HUES48 (cell line): ENCODE results near the gene VAT1.
"Not testable (repeated sequence)": the region's sequence is repeated elsewhere in the genome, so short reads cannot be mapped to it uniquely, and the experiment has no call there.

Source experiments
- H3K27ac ChIP-seq: one replicate; pipeline ENCODE4 v1.7.0; 2013; ENCODE audit warnings: low read depth, low read length, inconsistent platforms
- H3K27me3 ChIP-seq: 2 replicates; pipeline ENCODE4 v1.6.1; 2013; ENCODE audit warnings: mild to moderate bottlenecking, low read length; ENCODE audit not compliant: control insufficient read depth, insufficient read depth
- H3K36me3 ChIP-seq: 2 replicates; pipeline ENCODE4 v1.6.1; 2013; ENCODE audit warnings: low read length; ENCODE audit not compliant: control insufficient read depth, insufficient read depth
- H3K4me1 ChIP-seq: 2 replicates; pipeline ENCODE4 v1.6.1; 2013; ENCODE audit warnings: mild to moderate bottlenecking, low read length; ENCODE audit not compliant: control insufficient read depth, insufficient read depth
- H3K4me3 ChIP-seq: 2 replicates; pipeline ENCODE4 v1.5.1; 2013; ENCODE audit warnings: mild to moderate bottlenecking, low read depth, low read length
- H3K9ac ChIP-seq: 2 replicates; pipeline ENCODE4 v1.6.1; 2013; ENCODE audit warnings: mild to moderate bottlenecking, low read depth, low read length, moderate library complexity
- H3K9me3 ChIP-seq: 2 replicates; pipeline ENCODE4 v1.6.1; 2013; ENCODE audit warnings: low read length; ENCODE audit not compliant: control insufficient read depth, insufficient read depth

The VAT1 gene

DNA sequence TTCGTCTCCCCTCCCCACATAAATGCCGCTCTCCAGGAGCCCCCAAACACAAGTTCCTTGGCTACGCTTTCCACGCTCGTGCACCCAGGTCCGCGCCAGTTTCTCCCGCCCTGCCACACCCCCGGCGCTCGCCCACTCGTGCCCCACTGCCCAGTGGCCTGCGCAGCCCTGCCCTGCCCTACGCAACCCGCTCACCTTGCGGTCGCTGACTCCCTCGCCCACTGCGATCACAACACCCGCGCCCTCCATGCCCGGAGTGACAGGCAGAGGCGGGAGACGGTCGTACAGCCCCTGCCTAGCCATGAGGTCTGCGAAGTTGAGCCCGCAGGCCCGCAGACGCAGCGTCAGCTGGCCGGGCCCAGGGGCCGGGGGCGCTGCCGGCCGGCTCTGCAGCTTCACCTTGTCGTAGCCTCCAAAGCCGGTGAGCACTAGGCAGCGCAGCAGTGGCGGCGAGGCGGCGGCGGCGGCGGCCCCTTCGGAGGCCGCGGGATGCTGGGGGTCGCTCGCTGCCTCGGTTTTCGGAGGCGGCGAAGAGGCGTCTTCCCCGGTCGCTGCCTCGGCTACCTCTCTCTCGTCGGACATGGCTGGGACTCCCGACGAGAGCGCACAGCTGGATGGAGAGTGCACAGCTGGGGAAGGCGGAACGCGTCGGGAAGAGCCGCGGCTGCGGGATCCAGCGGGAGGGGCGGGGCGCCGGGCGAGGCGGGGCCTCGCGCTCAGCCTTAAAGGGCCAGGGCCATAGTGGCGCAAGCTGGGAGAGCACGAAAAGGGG lies at the start of gene VAT1:
Gene VAT1, minus strand, starts transcription at position 645 of the 772 bp plus-strand sequence. Its CDS starts 63 bp downstream, at position 582.
- Histone ChIP-seq H3K4me1 (peaks cover 19% of the 10 kb centered on the region), H3K9me3 (no peaks in the 10 kb centered on the region), H3K27ac (peak within 1 kb of the TSS; percentile 89), H3K4me3 (peak within 1 kb of the TSS; percentile 91), H3K9ac (peak within 1 kb of the TSS; percentile 75), H3K36me3 (peaks cover 29% of the 10 kb centered on the region), H3K27me3 (no peaks in the 10 kb centered on the region)

DNA sequence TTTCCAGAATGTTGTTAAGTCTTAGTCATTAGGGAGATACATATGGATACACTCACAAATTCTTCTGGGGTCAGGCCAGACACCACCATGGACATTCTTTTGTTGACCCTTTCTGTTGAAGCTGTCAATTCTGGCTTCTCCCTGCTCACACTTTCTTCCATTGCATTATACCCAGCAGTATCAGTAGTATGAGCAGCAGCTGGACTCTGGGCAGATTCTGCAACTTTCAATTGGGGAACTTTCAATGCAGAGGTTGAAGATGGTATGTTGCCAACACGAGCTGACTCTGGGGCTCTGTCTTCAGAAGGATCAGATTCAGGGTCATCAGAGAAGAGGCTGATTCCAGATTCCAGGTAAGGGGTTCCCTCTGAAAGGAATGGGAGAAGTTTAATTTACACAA lies 48.7 kb upstream of the VAT1 start:
- Histone ChIP-seq H3K27ac (no peak overlapping the region), H3K9ac (no peak overlapping the region), H3K9me3 (no peaks in the 10 kb centered on the region), H3K36me3 (peaks cover 41% of the 10 kb centered on the region), H3K4me1 (peaks cover 7% of the 10 kb centered on the region; the same call in 1 of the 2 replicates), H3K4me3 (no peak overlapping the region), H3K27me3 (no peaks in the 10 kb centered on the region)

DNA sequence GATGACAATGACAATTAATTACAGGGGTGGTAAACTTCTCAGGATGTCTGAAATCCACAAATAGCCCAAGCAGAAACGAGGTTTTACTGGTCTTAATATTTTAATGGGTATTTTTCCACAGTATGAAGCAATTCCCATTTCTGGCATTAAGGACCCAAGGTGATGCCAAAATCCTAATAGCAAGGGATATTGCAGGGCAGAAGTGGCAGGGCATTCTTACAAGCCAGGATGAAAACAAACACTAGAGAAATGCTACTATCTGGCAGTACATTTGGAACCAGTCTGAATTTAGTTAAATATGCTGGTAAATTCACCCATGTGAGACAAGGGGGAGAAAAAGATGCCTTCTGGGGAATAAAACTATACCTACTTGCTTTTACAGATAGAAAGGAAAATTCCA lies 48.1 kb upstream of the VAT1 start:
- peaks cover 7% of the 10 kb centered on the region; the same call in 1 of the 2 replicates for H3K4me1 ChIP-seq
- H3K27ac ChIP-seq, result no peak overlapping the region
- H3K36me3 ChIP-seq, result peaks cover 44% of the 10 kb centered on the region
- H3K4me3 ChIP-seq, result no peak overlapping the region
- no peak overlapping the region for H3K9ac ChIP-seq
- no peaks in the 10 kb centered on the region for H3K9me3 ChIP-seq
- no peaks in the 10 kb centered on the region for H3K27me3 ChIP-seq

GRCh38 chr17:43069368-43069898 lies 47.2 kb upstream of the VAT1 start:
- Histone ChIP-seq H3K9me3 (no peaks in the 10 kb centered on the region), H3K4me1 (peaks cover 7% of the 10 kb centered on the region), H3K36me3 (peaks cover 42% of the 10 kb centered on the region), H3K4me3 (no peak overlapping the region), H3K27me3 (no peaks in the 10 kb centered on the region), H3K27ac (no peak overlapping the region), H3K9ac (no peak overlapping the region)

DNA sequence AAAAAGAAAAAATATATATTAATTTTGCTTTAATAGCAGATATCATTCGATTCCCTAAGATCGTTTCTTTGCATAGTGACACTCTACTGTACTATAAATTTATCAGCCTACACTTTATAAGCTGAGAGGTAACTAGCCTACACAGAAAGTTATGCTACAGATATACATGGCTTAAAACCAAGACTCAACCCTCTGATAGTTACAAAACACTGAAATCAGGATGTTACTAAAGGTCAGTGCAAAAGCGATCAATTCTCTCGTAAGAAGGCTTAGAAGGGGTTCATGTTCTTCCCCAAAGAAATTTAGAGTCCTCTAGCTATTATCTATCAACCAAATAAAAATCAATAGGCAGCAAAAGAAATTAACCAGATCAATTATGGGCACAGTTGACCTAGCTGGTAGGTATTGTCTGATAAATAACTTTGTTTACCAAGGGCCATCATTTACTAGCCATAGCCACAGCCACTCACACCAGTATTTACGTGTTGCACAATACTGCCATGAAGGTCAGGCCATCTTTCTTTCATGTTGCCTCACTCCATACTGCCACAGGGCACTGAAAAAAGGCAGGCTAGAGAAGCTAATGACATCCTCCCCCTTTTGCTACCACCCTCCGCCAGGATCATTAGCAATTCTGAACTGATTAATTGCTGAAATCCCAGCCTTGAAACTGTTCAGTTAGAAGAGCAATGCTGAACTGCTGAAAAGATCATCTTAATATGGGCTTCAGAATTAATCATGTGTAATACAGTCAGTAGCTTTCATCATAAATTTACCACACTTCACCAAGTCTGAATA lies 46.6 kb upstream of the VAT1 start:
- no peaks in the 10 kb centered on the region for H3K27me3 ChIP-seq

DNA sequence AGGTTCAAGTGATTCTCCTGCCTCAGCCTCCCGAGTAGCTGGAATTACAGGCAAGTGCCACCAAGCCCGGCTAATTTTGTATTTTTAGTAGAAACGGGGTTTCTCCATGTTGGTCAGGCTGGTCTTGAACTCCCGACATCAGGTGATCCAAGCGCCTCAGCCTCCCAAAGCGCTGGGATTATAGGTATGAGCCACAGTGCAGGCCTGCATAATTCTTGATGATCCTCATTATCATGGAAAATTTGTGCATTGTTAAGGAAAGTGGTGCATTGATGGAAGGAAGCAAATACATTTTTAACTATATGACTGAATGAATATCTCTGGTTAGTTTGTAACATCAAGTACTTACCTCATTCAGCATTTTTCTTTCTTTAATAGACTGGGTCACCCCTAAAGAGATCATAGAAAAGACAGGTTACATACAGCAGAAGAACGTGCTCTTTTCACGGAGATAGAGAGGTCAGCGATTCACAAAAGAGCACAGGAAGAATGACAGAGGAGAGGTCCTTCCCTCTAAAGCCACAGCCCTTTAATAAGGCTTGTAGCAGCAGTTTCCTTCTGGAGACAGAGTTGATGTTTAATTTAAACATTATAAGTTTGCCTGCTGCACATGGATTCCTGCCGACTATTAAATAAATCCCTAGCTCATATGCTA lies 40.9 kb upstream of the VAT1 start:
- Histone ChIP-seq H3K4me1 (peaks cover 19% of the 10 kb centered on the region), H3K4me3 (no peak overlapping the region), H3K9ac (no peak overlapping the region), H3K9me3 (no peaks in the 10 kb centered on the region), H3K27me3 (no peaks in the 10 kb centered on the region), H3K27ac (peak overlapping the region; percentile 62), H3K36me3 (peaks cover 21% of the 10 kb centered on the region)

More for the DNA sequence above, 46.6 kb upstream of the VAT1 start:
- Histone ChIP-seq H3K9me3 (no peaks in the 10 kb centered on the region), H3K36me3 (peaks cover 36% of the 10 kb centered on the region), H3K4me3 (no peak overlapping the region), H3K9ac (0 out of 2 replicates have a peak overlapping the region, but pooled peaks have one; percentile 10), H3K4me1 (peaks cover 13% of the 10 kb centered on the region), H3K27ac (no peak overlapping the region)

GRCh38 chr17:43056051-43056450 lies 33.9 kb upstream of the VAT1 start:
- Histone ChIP-seq H3K4me1 (no peaks in the 10 kb centered on the region), H3K27me3 (no peaks in the 10 kb centered on the region), H3K27ac (no peak overlapping the region), H3K9ac (no peak overlapping the region), H3K36me3 (peaks cover 49% of the 10 kb centered on the region), H3K9me3 (no peaks in the 10 kb centered on the region), H3K4me3 (no peak overlapping the region)

DNA sequence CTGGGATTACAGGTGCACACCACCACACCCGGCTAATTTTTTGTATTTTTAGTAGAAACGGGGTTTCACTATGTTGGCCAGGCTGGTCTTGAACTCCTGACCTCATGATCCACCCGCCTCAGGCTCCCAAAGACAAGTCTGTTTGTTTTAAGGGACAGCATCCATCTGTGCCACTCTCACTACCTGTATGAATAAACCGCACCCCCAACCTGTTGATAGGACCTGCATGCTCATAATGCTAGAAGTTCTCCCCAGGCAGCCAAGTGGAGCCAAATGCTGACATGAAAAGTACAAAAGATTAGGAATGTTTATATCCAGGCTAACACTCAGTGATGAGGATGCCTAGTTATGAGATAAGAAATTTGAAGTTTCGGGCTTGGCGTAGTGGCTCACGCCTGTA lies 30.8 kb upstream of the VAT1 start:
- H3K36me3 ChIP-seq, result peaks cover 61% of the 10 kb centered on the region
- not testable (repeated sequence) for H3K9me3 ChIP-seq, H3K9ac ChIP-seq, H3K27ac ChIP-seq, H3K27me3 ChIP-seq, H3K4me3 ChIP-seq, H3K4me1 ChIP-seq

- no peak overlapping the region for H3K9ac ChIP-seq
- H3K27me3 ChIP-seq, result no peaks in the 10 kb centered on the region
- H3K27ac ChIP-seq, result no peak overlapping the region
- no peak overlapping the region for H3K4me3 ChIP-seq
- no peaks in the 10 kb centered on the region for H3K9me3 ChIP-seq
- H3K36me3 ChIP-seq, result peaks cover 67% of the 10 kb centered on the region
- no peaks in the 10 kb centered on the region for H3K4me1 ChIP-seq
Observed at GRCh38 chr17:43051969-43052368, 29.8 kb upstream of the VAT1 start.

- Histone ChIP-seq H3K27ac (no peak overlapping the region), H3K27me3 (no peaks in the 10 kb centered on the region), H3K36me3 (peaks cover 35% of the 10 kb centered on the region), H3K9ac (no peak overlapping the region), H3K4me1 (peaks cover 38% of the 10 kb centered on the region), H3K9me3 (no peaks in the 10 kb centered on the region), H3K4me3 (no peak overlapping the region)
Observed at GRCh38 chr17:43044024-43044423, 21.8 kb upstream of the VAT1 start.
